HCT116 (cell line): ENCODE measurements around the gene DTNBP1. TPM values are rescaled to one million over a fixed set of nuclear protein-coding genes. Genes with fewer than 3 reads are reported as not detected.

Experiments
- ATAC-seq: fragments of 200-7000 bp; cut with Tn5 transposase; 2 replicates; pipeline ENCODE4 v1.9.1; 2020; ENCODE audit warnings: mild to moderate bottlenecking, moderate library complexity
- BruUV-seq: library from RNA; stranded (reverse); fragments of 400-500 nt; replicated peaks from 2 replicates; lab custom pipeline; 2021; lab: Mats Ljungman, UMichigan
- CTCF ChIA-PET: fragments of 300-600 bp; sonication (Branson Sonifier 250); formaldehyde crosslinking; loops from one replicate; lab custom pipeline; 2021; ENCODE audit warnings: antibody characterized with exemption; lab: Charles Lee
- POLR2A ChIA-PET: fragments of 300-600, 350-600 bp; sonication (Branson Sonifier 250); formaldehyde crosslinking; loops from one replicate; lab custom pipeline; 2021; ENCODE audit warnings: antibody characterized with exemption; lab: Charles Lee
- RAD21 ChIA-PET, 2 experiments: fragments of 300-600 bp; sonication (Branson Sonifier 250); formaldehyde crosslinking; loops; one replicate each; lab custom pipeline; 2023; ENCODE audit warnings: low total read pairs in 2 of 2; ENCODE audit not compliant: uncharacterized antibody in 2 of 2, unreplicated experiment in 2 of 2, low non-redundant PET in 1 of 2; lab: Charles Lee
- DNase-seq: peaks from one replicate; pipeline ENCODE4 v3.0.0-alpha.2; 2010; ENCODE audit warnings: low read depth, low spot score
- H2AFZ ChIP-seq: fragments of 200-600 bp; shearing (Covaris generic), sonication (generic); 2 replicates; pipeline ENCODE4 v1.6.1; 2017; ENCODE audit warnings: low read depth, mixed run types, mixed read lengths, antibody characterized with exemption, low read length; ENCODE audit not compliant: poor library complexity, severe bottlenecking
- H3K27ac ChIP-seq: 2 replicates; pipeline ENCODE4 v1.5.1; 2012; ENCODE audit warnings: low read depth, low read length
- H3K27me3 ChIP-seq: fragments of 200-600 bp; sonication (generic); 2 replicates; pipeline ENCODE4 v1.6.1; 2016; ENCODE audit warnings: mixed run types, low read length, mixed read lengths; ENCODE audit not compliant: insufficient read depth
- H3K36me3 ChIP-seq, 2 experiments: fragments of 200-500 bp in 1 of 2; fragments of 200-600 bp in 1 of 2; sonication (Bioruptor generic) in 1 of 2; sonication (generic) in 1 of 2; 2 replicates each; pipeline versions ENCODE4 v1.5.1 to v1.6.1; 2014 to 2016; ENCODE audit warnings: low read length in 2 of 2, inconsistent platforms in 1 of 2, mixed read lengths in 1 of 2, mixed run types in 1 of 2; ENCODE audit not compliant: insufficient read depth in 2 of 2, control insufficient read depth in 1 of 2
- H3K4me1 ChIP-seq, 2 experiments: fragments of 200-600 bp in 1 of 2; sonication (generic) in 1 of 2; 2 replicates each; pipeline versions ENCODE4 v1.5.1 to v1.6.1; 2012 to 2017; ENCODE audit warnings: low read length in 2 of 2, inconsistent platforms in 1 of 2, mild to moderate bottlenecking in 1 of 2, mixed read lengths in 1 of 2, mixed run types in 1 of 2, moderate library complexity in 1 of 2; ENCODE audit not compliant: insufficient read depth in 2 of 2, control insufficient read depth in 1 of 2
- H3K4me2 ChIP-seq: fragments of 200-600 bp; sonication (generic); 2 replicates; pipeline ENCODE4 v1.6.1; 2017; ENCODE audit warnings: mixed run types, low read length, mixed read lengths
- H3K4me3 ChIP-seq, 2 experiments: fragments of 200-600 bp in 1 of 2; sonication (generic) in 1 of 2; replicated peaks in 1 of 2; 2 replicates each; pipeline ENCODE4 v1.5.1; 2011 to 2016; ENCODE audit warnings: low read length in 2 of 2, control low read depth in 1 of 2, low read depth in 1 of 2, mild to moderate bottlenecking in 1 of 2, mixed read lengths in 1 of 2, mixed run types in 1 of 2
- H3K79me2 ChIP-seq: fragments of 200-600 bp; sonication (generic); 2 replicates; pipeline ENCODE4 v1.6.1; 2017; ENCODE audit warnings: mild to moderate bottlenecking, mixed run types, low read length, moderate library complexity, mixed read lengths; ENCODE audit not compliant: insufficient read depth
- H3K9ac ChIP-seq: fragments of 200-600 bp; sonication (generic); 2 replicates; pipeline ENCODE4 v1.6.1; 2016; ENCODE audit warnings: low read length, mixed read lengths
- H3K9me2 ChIP-seq: fragments of 200-600 bp; sonication (generic), shearing (Covaris generic); 2 replicates; pipeline ENCODE4 v1.6.1; 2017; ENCODE audit warnings: mixed run types, mild to moderate bottlenecking, moderate library complexity; ENCODE audit not compliant: insufficient read depth
- H3K9me3 ChIP-seq, 2 experiments: fragments of 200-500 bp in 1 of 2; fragments of 200-600 bp in 1 of 2; sonication (Bioruptor generic) in 1 of 2; sonication (generic) in 1 of 2; 2 replicates each; pipeline ENCODE4 v1.6.1; 2014 to 2017; ENCODE audit warnings: low read length in 2 of 2, mixed read lengths in 2 of 2, inconsistent platforms in 1 of 2, low read depth in 1 of 2, mild to moderate bottlenecking in 1 of 2, mixed run types in 1 of 2, moderate library complexity in 1 of 2; ENCODE audit not compliant: control insufficient read depth in 1 of 2, insufficient read depth in 1 of 2
- H4K20me1 ChIP-seq: fragments of 200-600 bp; sonication (generic), shearing (Covaris generic); 2 replicates; pipeline ENCODE4 v1.6.1; 2017; ENCODE audit warnings: mixed run types, mild to moderate bottlenecking, moderate library complexity; ENCODE audit not compliant: insufficient read depth
- ATF3 ChIP-seq: IDR thresholded peaks from 2 replicates; pipeline ENCODE4 v1.6.1; 2012
- CBX3 ChIP-seq: IDR thresholded peaks from 2 replicates; pipeline ENCODE4 v1.6.1; 2012; ENCODE audit warnings: low read depth
- ELF1 ChIP-seq: IDR thresholded peaks from 2 replicates; pipeline ENCODE4 v1.6.1; 2012; ENCODE audit warnings: low read depth, borderline replicate concordance
- EZH2 ChIP-seq: fragments of 200-600 bp; sonication (generic); IDR thresholded peaks from 2 replicates; pipeline ENCODE4 v1.6.1; 2017; ENCODE audit warnings: antibody characterized with exemption, mixed run types
- FOSL1 ChIP-seq: IDR thresholded peaks from 2 replicates; pipeline ENCODE4 v1.6.1; 2012; ENCODE audit warnings: low read depth
- MAX ChIP-seq: IDR thresholded peaks from 2 replicates; pipeline ENCODE4 v1.6.1; 2012
- RAD21 ChIP-seq: IDR thresholded peaks from 2 replicates; pipeline ENCODE4 v1.6.1; 2012; ENCODE audit warnings: low read depth, mild to moderate bottlenecking
- REST ChIP-seq: IDR thresholded peaks from 2 replicates; pipeline ENCODE4 v1.6.1; 2012; ENCODE audit warnings: low read depth
- SIN3A ChIP-seq: IDR thresholded peaks from 2 replicates; pipeline ENCODE4 v1.6.1; 2012; ENCODE audit warnings: low read depth
- SP1 ChIP-seq: IDR thresholded peaks from 2 replicates; pipeline ENCODE4 v1.6.1; 2012; ENCODE audit warnings: low read depth
- SRF ChIP-seq: IDR thresholded peaks from 2 replicates; pipeline ENCODE4 v1.6.1; 2012; ENCODE audit warnings: low read depth
- TCF7L2 ChIP-seq: IDR thresholded peaks from 2 replicates; pipeline ENCODE4 v1.7.0; 2011; ENCODE audit warnings: borderline replicate concordance, inconsistent platforms; ENCODE audit not compliant: insufficient read depth, insufficient read length; ENCODE audit errors: extremely low read depth
- YY1 ChIP-seq: IDR thresholded peaks from 2 replicates; pipeline ENCODE4 v1.6.1; 2011; ENCODE audit warnings: low read length, low read depth, moderate library complexity, mild to moderate bottlenecking; ENCODE audit not compliant: insufficient replicate concordance; ENCODE audit errors: extremely low read depth
- ZFX ChIP-seq: fragments of 450-650 bp; IDR thresholded peaks from 2 replicates; pipeline ENCODE4 v1.6.1; 2017
- ZNF274 ChIP-seq: fragments of 200-500 bp; sonication (Bioruptor generic); IDR thresholded peaks from 2 replicates; pipeline ENCODE4 v1.6.1; 2014; ENCODE audit warnings: mild to moderate bottlenecking, low read depth, low read length, inconsistent platforms
- intact Hi-C: fragments of 100-400 bp; cut with micrococcal nuclease; formaldehyde crosslinking; loops from 2 replicates; pipeline ENCODE4 v1.10.0; 2022
- total RNA-seq: library from RNA; stranded (reverse); gene quantifications from one replicate; pipeline ENCODE4 v1.2.1, GENCODE V29; 2021; ENCODE audit not compliant: unreplicated experiment
- TF ChIP-seq, protein P1 (sequence below): IDR thresholded peaks from 2 replicates; pipeline ENCODE4 v1.6.1; 2011; ENCODE audit warnings: mild to moderate bottlenecking, low read length, moderate library complexity; ENCODE audit not compliant: insufficient replicate concordance; ENCODE audit errors: extremely low read depth

The DTNBP1 gene
- total RNA-seq, 1 experiment from 2014 or later: 16.7 TPM

DNA sequence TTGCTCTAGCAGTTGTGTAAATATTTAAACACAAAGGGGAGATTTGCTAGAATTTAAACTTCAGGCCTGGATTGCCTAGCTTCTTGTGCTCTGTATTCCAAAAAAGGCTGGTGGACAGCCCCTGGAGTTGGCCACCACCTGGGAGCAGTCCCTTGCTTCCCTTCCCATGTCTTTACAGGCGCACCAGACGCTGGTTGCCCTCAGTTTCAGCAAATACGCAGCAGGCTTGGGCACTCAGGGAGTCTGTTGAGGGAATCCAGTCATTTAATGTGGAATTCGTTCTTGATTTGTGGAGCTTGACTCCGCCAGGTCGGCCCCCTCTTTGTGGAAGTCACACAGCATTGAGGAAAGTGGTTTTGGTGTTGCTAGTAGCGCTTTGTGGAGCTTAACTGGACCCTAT is 156.8 kb downstream of the DTNBP1 start (continued):
- TF ChIP-seq TCF7L2 (no peak), REST (no peak)

GRCh38 chr6:15505463-15505918 is 157.3 kb downstream of the DTNBP1 start:
- no peak overlapping the region for H3K27ac ChIP-seq
- no peaks in the 10 kb centered on the region for H4K20me1 ChIP-seq
- DNase-seq (no peak), ATAC-seq (no peak)
- H3K4me3 ChIP-seq: no peak overlapping the region
- 0 out of 4 replicates have a peak, but pooled peaks cover 0 to 4% of the 10 kb centered on the region in 2 experiments for H3K4me1 ChIP-seq
- H3K36me3 ChIP-seq: peaks cover 0 to 5% of the 10 kb centered on the region in 2 experiments; a peak in 2 of 4 replicates
- ChIA-PET CTCF (no interaction called here), RAD21 (no interaction called here), POLR2A (no interaction called here)
- no peaks in the 10 kb centered on the region for H3K79me2 ChIP-seq
- H2AFZ ChIP-seq: no peak overlapping the region
- H3K9me3 ChIP-seq: no peaks in the 10 kb centered on the region
- no peak overlapping the region for H3K9ac ChIP-seq
- no TSS peak for BruUV-seq
- H3K9me2 ChIP-seq: no peaks in the 10 kb centered on the region
- no peak overlapping the region for H3K4me2 ChIP-seq
- intact Hi-C loops: no loop called here
- H3K27me3 ChIP-seq: no peaks in the 10 kb centered on the region
- TF ChIP-seq SP1: no peak
- no peak for TF ChIP-seq SRF
- no peak for TF ChIP-seq FOSL1
- TF ChIP-seq ZFX: no peak
- no peak for TF ChIP-seq ZNF274
- TF ChIP-seq EZH2: no peak
- TF ChIP-seq SIN3A: no peak
- no peak for TF ChIP-seq RAD21
- TF ChIP-seq REST: no peak
- TF ChIP-seq MAX: no peak
- TF ChIP-seq ELF1: no peak
- TF ChIP-seq, protein P1, sequence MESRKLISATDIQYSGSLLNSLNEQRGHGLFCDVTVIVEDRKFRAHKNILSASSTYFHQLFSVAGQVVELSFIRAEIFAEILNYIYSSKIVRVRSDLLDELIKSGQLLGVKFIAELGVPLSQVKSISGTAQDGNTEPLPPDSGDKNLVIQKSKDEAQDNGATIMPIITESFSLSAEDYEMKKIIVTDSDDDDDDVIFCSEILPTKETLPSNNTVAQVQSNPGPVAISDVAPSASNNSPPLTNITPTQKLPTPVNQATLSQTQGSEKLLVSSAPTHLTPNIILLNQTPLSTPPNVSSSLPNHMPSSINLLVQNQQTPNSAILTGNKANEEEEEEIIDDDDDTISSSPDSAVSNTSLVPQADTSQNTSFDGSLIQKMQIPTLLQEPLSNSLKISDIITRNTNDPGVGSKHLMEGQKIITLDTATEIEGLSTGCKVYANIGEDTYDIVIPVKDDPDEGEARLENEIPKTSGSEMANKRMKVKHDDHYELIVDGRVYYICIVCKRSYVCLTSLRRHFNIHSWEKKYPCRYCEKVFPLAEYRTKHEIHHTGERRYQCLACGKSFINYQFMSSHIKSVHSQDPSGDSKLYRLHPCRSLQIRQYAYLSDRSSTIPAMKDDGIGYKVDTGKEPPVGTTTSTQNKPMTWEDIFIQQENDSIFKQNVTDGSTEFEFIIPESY: no peak
- TF ChIP-seq ATF3: no peak
- no peak for TF ChIP-seq CBX3
- TF ChIP-seq YY1: no peak
